PC-3 (cell line): ENCODE data around the gene ASB7. TPM values are rescaled to one million over a fixed set of nuclear protein-coding genes. Genes with fewer than 3 reads are reported as not detected.

ENCODE experiments used
- ATAC-seq: fragments of 200-7000 bp; cut with Tn5 transposase; 2 replicates; pipeline ENCODE4 v1.9.1; 2020; ENCODE audit warnings: mild to moderate bottlenecking, moderate library complexity
- BruUV-seq: library from RNA; stranded (reverse); fragments of 400-500 nt; replicated peaks from 2 replicates; lab custom pipeline; 2021; lab: Mats Ljungman, UMichigan
- CTCF ChIA-PET: fragments of 300-600 bp; sonication (Branson Sonifier 250); formaldehyde crosslinking; loops from one replicate; lab custom pipeline; 2022; ENCODE audit warnings: antibody characterized with exemption; lab: Charles Lee
- POLR2A ChIA-PET: fragments of 300-600 bp; sonication (Branson Sonifier 250); formaldehyde crosslinking; loops from one replicate; lab custom pipeline; 2022; ENCODE audit warnings: antibody characterized with exemption; ENCODE audit not compliant: unreplicated experiment; lab: Charles Lee
- DNase-seq: peaks from one replicate; pipeline ENCODE4 v3.0.0-alpha.2; 2015
- H2AFZ ChIP-seq: fragments of 300-600 bp; sonication (generic); 2 replicates; pipeline ENCODE4 v1.6.0; 2016; ENCODE audit warnings: antibody characterized with exemption, low read length
- H3F3A ChIP-seq: fragments of 300-600 bp; sonication (generic); one replicate; pipeline ENCODE4 v1.6.0; 2017; ENCODE audit warnings: antibody characterized with exemption, low read length, control low read depth, mild to moderate bottlenecking; ENCODE audit not compliant: unreplicated experiment
- H3K27ac ChIP-seq: fragments of 300-600 bp; sonication (generic); 2 replicates; pipeline ENCODE4 v1.5.1; 2016; ENCODE audit warnings: mild to moderate bottlenecking, low read length
- H3K27me3 ChIP-seq: fragments of 300-600 bp; sonication (generic); 2 replicates; pipeline ENCODE4 v1.6.1; 2016; ENCODE audit warnings: low read length, mixed read lengths
- H3K36me3 ChIP-seq: fragments of 300-600 bp; sonication (generic); 2 replicates; pipeline ENCODE4 v1.6.1; 2016; ENCODE audit warnings: low read depth, mixed run types, low read length, mixed read lengths
- H3K4me1 ChIP-seq: fragments of 300-600 bp; sonication (generic); 2 replicates; pipeline ENCODE4 v1.5.1; 2016; ENCODE audit warnings: low read length; ENCODE audit not compliant: insufficient read depth
- H3K4me2 ChIP-seq: fragments of 300-600 bp; sonication (generic); 2 replicates; pipeline ENCODE4 v1.6.0; 2016; ENCODE audit warnings: low read length
- H3K4me3 ChIP-seq: fragments of 300-600 bp; sonication (generic); 2 replicates; pipeline ENCODE4 v1.5.1; 2016; ENCODE audit warnings: mild to moderate bottlenecking, low read length, mixed read lengths
- H3K79me2 ChIP-seq: fragments of 300-600 bp; sonication (generic); 2 replicates; pipeline ENCODE4 v1.6.1; 2017; ENCODE audit warnings: low read length, mixed read lengths
- H3K9ac ChIP-seq: fragments of 300-600 bp; sonication (generic); 2 replicates; pipeline ENCODE4 v1.6.0; 2016; ENCODE audit warnings: mild to moderate bottlenecking, low read length
- H3K9me2 ChIP-seq: fragments of 300-600 bp; sonication (generic); replicated peaks from 2 replicates; pipeline ENCODE4 v1.6.1; 2016; ENCODE audit warnings: mixed run types, low read length, mixed read lengths
- H3K9me3 ChIP-seq: fragments of 300-600 bp; sonication (generic); 2 replicates; pipeline ENCODE4 v1.6.1; 2016; ENCODE audit warnings: low read length, mixed read lengths
- H4K20me1 ChIP-seq: fragments of 300-600 bp; sonication (generic); 2 replicates; pipeline ENCODE4 v1.6.1; 2016; ENCODE audit warnings: low read length, mixed read lengths
- EZH2 ChIP-seq: fragments of 300-600 bp; sonication (generic); IDR thresholded peaks from one replicate; pipeline ENCODE4 v1.6.1; 2017; ENCODE audit warnings: antibody characterized with exemption, mild to moderate bottlenecking, low read length; ENCODE audit not compliant: unreplicated experiment
- EZH2phosphoT487 ChIP-seq: fragments of 300-600 bp; sonication (generic); IDR thresholded peaks from 2 replicates; pipeline ENCODE4 v1.6.1; 2018; ENCODE audit warnings: mild to moderate bottlenecking, antibody characterized with exemption, low read length, borderline replicate concordance
- intact Hi-C: fragments of 100-400 bp; cut with micrococcal nuclease; formaldehyde crosslinking; loops from 2 replicates; pipeline ENCODE4 v1.9.0; 2023
- total RNA-seq: library from RNA; depleted of rRNA; stranded (reverse); fragments of >200 nt; gene quantifications from 2 replicates; pipeline ENCODE4 v1.2.3, GENCODE V29; 2014
- TF ChIP-seq, protein P1 (sequence below): fragments of 300-600 bp; sonication (generic); conservative IDR thresholded peaks from 2 replicates; pipeline ENCODE4 v1.5.1; 2017; ENCODE audit warnings: antibody characterized with exemption, low read depth, mild to moderate bottlenecking, low read length

Gene ASB7
- total RNA-seq, 1 experiment from 2014 or later = 7.8 TPM

- no peaks in the 10 kb centered on the region for H3K4me1 ChIP-seq
- H3K27ac ChIP-seq = no peak overlapping the region
- H3K9me3 ChIP-seq = no peaks in the 10 kb centered on the region
- BruUV-seq = no TSS peak
- no peaks in the 10 kb centered on the region for H3K79me2 ChIP-seq
- ATAC-seq (no peak), DNase-seq (peak; percentile 58)
- no peak overlapping the region for H3K4me2 ChIP-seq
- no peak overlapping the region for H3K9ac ChIP-seq
- peaks cover 20% of the 10 kb centered on the region for H3K36me3 ChIP-seq
- TF ChIP-seq, protein P1, sequence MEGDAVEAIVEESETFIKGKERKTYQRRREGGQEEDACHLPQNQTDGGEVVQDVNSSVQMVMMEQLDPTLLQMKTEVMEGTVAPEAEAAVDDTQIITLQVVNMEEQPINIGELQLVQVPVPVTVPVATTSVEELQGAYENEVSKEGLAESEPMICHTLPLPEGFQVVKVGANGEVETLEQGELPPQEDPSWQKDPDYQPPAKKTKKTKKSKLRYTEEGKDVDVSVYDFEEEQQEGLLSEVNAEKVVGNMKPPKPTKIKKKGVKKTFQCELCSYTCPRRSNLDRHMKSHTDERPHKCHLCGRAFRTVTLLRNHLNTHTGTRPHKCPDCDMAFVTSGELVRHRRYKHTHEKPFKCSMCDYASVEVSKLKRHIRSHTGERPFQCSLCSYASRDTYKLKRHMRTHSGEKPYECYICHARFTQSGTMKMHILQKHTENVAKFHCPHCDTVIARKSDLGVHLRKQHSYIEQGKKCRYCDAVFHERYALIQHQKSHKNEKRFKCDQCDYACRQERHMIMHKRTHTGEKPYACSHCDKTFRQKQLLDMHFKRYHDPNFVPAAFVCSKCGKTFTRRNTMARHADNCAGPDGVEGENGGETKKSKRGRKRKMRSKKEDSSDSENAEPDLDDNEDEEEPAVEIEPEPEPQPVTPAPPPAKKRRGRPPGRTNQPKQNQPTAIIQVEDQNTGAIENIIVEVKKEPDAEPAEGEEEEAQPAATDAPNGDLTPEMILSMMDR = peak; percentile 66
- no peak for TF ChIP-seq EZH2phosphoT487
- H3F3A ChIP-seq = no peaks in the 10 kb centered on the region
- no peaks in the 10 kb centered on the region for H3K27me3 ChIP-seq
- CTCF ChIA-PET = interaction anchor here (0.6 to 1.0 kb wide), 3 partner anchors 30 to 1556 kb away, joined by 3 to 9 read pairs (median 3); partner anchors contain the start of genes ASB7 and LINS1
- POLR2A ChIA-PET = no interaction called here
- H3K9me2 ChIP-seq = no peaks in the 10 kb centered on the region
- H4K20me1 ChIP-seq = no peaks in the 10 kb centered on the region
- no peak overlapping the region for H2AFZ ChIP-seq
- H3K4me3 ChIP-seq = no peak overlapping the region
- intact Hi-C loops = loop anchor here (1.0 to 2.0 kb wide), 2 partner anchors 64 to 222 kb away; no protein-coding TSS in a partner anchor
Observed at GRCh38 chr15:100572362-100572983, 29.9 kb upstream of the ASB7 start.

GRCh38 chr15:100573526-100573925 lies 28.9 kb upstream of the ASB7 start:
- TF ChIP-seq EZH2 = no peak
- TF ChIP-seq, protein P1 = no peak
- TF ChIP-seq EZH2phosphoT487 = no peak
- Histone ChIP-seq H3K4me2 (no peak overlapping the region), H3K4me1 (no peaks in the 10 kb centered on the region), H2AFZ (no peak overlapping the region), H3K9me2 (no peaks in the 10 kb centered on the region), H3K9me3 (no peaks in the 10 kb centered on the region), H4K20me1 (no peaks in the 10 kb centered on the region), H3K79me2 (no peaks in the 10 kb centered on the region), H3K9ac (no peak overlapping the region), H3K36me3 (peaks cover 20% of the 10 kb centered on the region), H3K27ac (no peak overlapping the region), H3K27me3 (no peaks in the 10 kb centered on the region), H3K4me3 (no peak overlapping the region), H3F3A (no peaks in the 10 kb centered on the region)
- intact Hi-C loops = loop anchor here (2.0 kb wide), 1 partner anchor 65 kb away; no protein-coding TSS in a partner anchor
- ChIA-PET POLR2A (interaction anchor here (0.6 kb wide), 1 partner anchor 25 kb away, joined by 12 read pairs; no protein-coding TSS in a partner anchor), CTCF (interaction anchor here (0.7 kb wide), 1 partner anchor 196 kb away, joined by 3 read pairs; no protein-coding TSS in a partner anchor)
- no TSS peak for BruUV-seq
- ATAC-seq = no peak
- no peak for DNase-seq

DNA sequence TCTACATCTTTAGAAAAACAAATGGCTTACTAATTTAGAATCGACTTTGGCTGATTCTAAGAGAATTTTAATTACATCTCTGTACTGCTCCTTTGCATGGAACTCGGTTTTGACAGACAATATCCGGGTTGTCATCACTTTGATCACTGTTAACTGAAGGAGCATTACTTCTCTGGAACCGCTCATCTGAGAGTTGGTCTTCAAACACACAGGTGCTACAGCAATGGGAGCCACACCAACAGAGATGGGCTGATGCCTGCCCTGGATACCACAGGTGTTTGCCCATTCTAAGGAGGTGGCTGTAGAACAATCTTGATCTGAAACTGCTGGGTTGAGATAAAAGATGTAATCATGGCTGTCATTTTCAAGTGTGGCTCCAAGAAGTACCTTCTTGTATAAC lies 22.0 kb upstream of the ASB7 start:
- Histone ChIP-seq H3K36me3 (peaks cover 8% of the 10 kb centered on the region), H3K27ac (no peak overlapping the region), H3K9me2 (no peaks in the 10 kb centered on the region), H3K27me3 (no peaks in the 10 kb centered on the region), H3F3A (no peaks in the 10 kb centered on the region), H3K79me2 (no peaks in the 10 kb centered on the region), H3K4me1 (no peaks in the 10 kb centered on the region), H3K9ac (no peak overlapping the region), H2AFZ (no peak overlapping the region), H3K4me3 (no peak overlapping the region), H3K9me3 (0 out of 2 replicates have a peak, but pooled peaks cover 6% of the 10 kb centered on the region), H4K20me1 (no peaks in the 10 kb centered on the region), H3K4me2 (no peak overlapping the region)
- BruUV-seq = no TSS peak
- POLR2A ChIA-PET = no interaction called here
- CTCF ChIA-PET = no interaction called here
- TF ChIP-seq EZH2phosphoT487 (no peak), EZH2 (no peak)
- TF ChIP-seq, protein P1 = no peak
- intact Hi-C loops = no loop called here
- ATAC-seq = no peak
- DNase-seq = no peak
